Measurements from ENCODE around the gene RNFT2. TPM values are rescaled to one million over a fixed set of nuclear protein-coding genes. Genes with fewer than 3 reads are reported as not detected.
"Not testable (repeated sequence)": the region's sequence is repeated elsewhere in the genome, so short reads cannot be mapped to it uniquely, and the experiment has no call there.

The RNFT2 gene
- polyA plus RNA-seq, 1 donor (not counting 4 experiments of a cell fraction or from before 2014, with no cell fraction given), result 0.96 TPM

DNA sequence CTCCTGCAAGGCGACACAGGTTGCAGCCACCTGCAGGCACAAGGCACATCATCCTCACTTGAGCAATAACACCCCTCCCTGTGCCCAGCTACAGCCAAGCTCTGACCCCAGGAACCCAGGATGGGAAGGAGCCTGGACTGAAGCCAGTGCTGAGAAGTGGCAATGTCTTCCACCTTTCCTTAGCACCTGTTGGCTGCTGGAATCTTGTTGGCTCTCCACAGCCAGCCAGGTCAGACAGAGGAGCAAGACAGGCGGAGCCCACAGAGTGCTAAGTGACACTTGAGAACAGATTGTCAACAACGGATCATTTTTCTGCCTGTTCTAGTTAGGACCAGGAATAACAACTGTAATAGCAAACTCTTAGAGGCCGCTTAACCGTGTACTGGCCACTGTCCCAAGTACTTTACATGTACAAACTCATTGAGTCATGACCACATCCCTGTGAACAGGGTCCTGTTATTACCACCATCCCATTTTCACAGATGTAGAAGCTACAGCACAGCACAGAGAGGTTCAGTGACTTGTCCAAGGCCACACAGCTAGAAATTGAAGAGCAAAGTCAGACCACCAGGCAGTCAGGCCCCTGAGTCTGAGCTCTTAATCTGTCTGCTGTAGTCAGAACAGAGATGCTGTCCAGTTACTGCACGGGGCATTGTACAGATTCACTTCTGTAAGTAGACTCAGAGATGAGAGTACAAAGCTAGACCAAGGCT lies 45.6 kb downstream of the RNFT2 start:
- no peaks in the 10 kb centered on the region for H3K4me1 ChIP-seq (ENCODE audit: control insufficient read depth, extremely low read depth, insufficient read depth, low read length)
- H3K27me3 ChIP-seq (ENCODE audit: control insufficient read depth, extremely low read depth, insufficient read depth, low read length), result no peaks in the 10 kb centered on the region
- H3K9me1 ChIP-seq (ENCODE audit: control insufficient read depth, extremely low read depth, insufficient read depth, low read length), result no peaks in the 10 kb centered on the region
- no peak overlapping the region for H3K4me3 ChIP-seq (ENCODE audit: control insufficient read depth in 2 of 3, extremely low read depth in 1 of 3, insufficient read depth in 2 of 3, low read depth in 1 of 3, low read length in 3 of 3)
- DNase-seq (ENCODE audit: low read depth, low spot score), result no peak
- H3K36me3 ChIP-seq (ENCODE audit: control insufficient read depth in 2 of 2, extremely low read depth in 1 of 2, insufficient read depth in 2 of 2, low read length in 2 of 2), result no peaks in the 10 kb centered on the region
- no peaks in the 10 kb centered on the region for H3K79me2 ChIP-seq (ENCODE audit: control insufficient read depth, insufficient read depth, low read length)
- no peak overlapping the region for H2AFZ ChIP-seq (ENCODE audit: control insufficient read depth, low read length)
- dilution Hi-C loops (cut with MboI; ENCODE audit: extremely low pct_ligation_motif_present, low sequenced_read_pairs), result no loop called here
- FAIRE-seq, result no peak
- H3K4me2 ChIP-seq (ENCODE audit: control insufficient read depth, extremely low read depth, insufficient read depth, low read depth, low read length), result no peak overlapping the region
- no peak overlapping the region for H3K9ac ChIP-seq (ENCODE audit: control insufficient read depth, extremely low read depth, insufficient read depth, low read length)
- TF ChIP-seq CTCF (optimal IDR thresholded peaks at IDR 0.05 in 1 of 3, IDR thresholded peaks at IDR 0.05 in 1 of 3, conservative IDR thresholded peaks at IDR 0.05 in 1 of 3; ENCODE audit: extremely low read depth in 1 of 3, insufficient read depth in 2 of 3, low read length in 3 of 3), result no peak
- no peak for TF ChIP-seq EZH2 (IDR thresholded peaks at IDR 0.05; ENCODE audit: low read length)
- H4K20me1 ChIP-seq (ENCODE audit: control insufficient read depth, extremely low read depth, insufficient read depth, low read length), result no peaks in the 10 kb centered on the region
- no peaks in the 10 kb centered on the region for H3K9me3 ChIP-seq (ENCODE audit: control insufficient read depth, low read depth, low read length)
- no peak overlapping the region for H3K27ac ChIP-seq (ENCODE audit: control insufficient read depth, insufficient read depth, low read length)

DNA sequence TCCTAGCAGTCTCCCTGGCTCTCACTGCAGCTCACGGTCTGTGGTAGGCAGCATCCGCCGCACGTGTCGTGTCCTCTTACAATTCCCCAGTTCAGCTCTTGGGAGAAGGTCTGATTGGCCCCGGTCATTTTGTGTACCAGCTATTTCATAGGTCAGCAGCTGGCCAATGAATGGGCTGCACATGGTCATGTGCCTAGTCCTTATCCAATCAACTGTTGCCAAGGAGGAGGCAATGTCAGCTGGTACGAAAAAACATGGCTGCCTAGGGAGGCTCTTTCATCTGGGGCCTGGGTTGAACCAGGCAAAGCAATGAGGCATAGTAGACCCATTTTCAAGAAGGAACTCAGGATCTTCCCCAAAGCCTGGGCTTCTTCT lies 46.1 kb downstream of the RNFT2 start:
- no peaks in the 10 kb centered on the region for H3K27me3 ChIP-seq (ENCODE audit: control insufficient read depth, extremely low read depth, insufficient read depth, low read length)
- H3K4me1 ChIP-seq (ENCODE audit: control insufficient read depth, extremely low read depth, insufficient read depth, low read length), result no peaks in the 10 kb centered on the region
- no peaks in the 10 kb centered on the region for H4K20me1 ChIP-seq (ENCODE audit: control insufficient read depth, extremely low read depth, insufficient read depth, low read length)
- dilution Hi-C loops (cut with MboI; ENCODE audit: extremely low pct_ligation_motif_present, low sequenced_read_pairs), result no loop called here
- H3K4me2 ChIP-seq (ENCODE audit: control insufficient read depth, extremely low read depth, insufficient read depth, low read depth, low read length), result no peak overlapping the region
- H3K36me3 ChIP-seq (ENCODE audit: control insufficient read depth in 2 of 2, extremely low read depth in 1 of 2, insufficient read depth in 2 of 2, low read length in 2 of 2), result no peaks in the 10 kb centered on the region
- no peaks in the 10 kb centered on the region for H3K9me3 ChIP-seq (ENCODE audit: control insufficient read depth, low read depth, low read length)
- H3K9me1 ChIP-seq (ENCODE audit: control insufficient read depth, extremely low read depth, insufficient read depth, low read length), result no peaks in the 10 kb centered on the region
- H3K4me3 ChIP-seq (ENCODE audit: control insufficient read depth in 2 of 3, extremely low read depth in 1 of 3, insufficient read depth in 2 of 3, low read depth in 1 of 3, low read length in 3 of 3), result no peak overlapping the region
- no peak overlapping the region for H2AFZ ChIP-seq (ENCODE audit: control insufficient read depth, low read length)
- H3K79me2 ChIP-seq (ENCODE audit: control insufficient read depth, insufficient read depth, low read length), result no peaks in the 10 kb centered on the region
- no peak for FAIRE-seq
- TF ChIP-seq EZH2 (IDR thresholded peaks at IDR 0.05; ENCODE audit: low read length), result no peak
- no peak for TF ChIP-seq CTCF (optimal IDR thresholded peaks at IDR 0.05 in 1 of 3, IDR thresholded peaks at IDR 0.05 in 1 of 3, conservative IDR thresholded peaks at IDR 0.05 in 1 of 3; ENCODE audit: extremely low read depth in 1 of 3, insufficient read depth in 2 of 3, low read length in 3 of 3)
- H3K27ac ChIP-seq (ENCODE audit: control insufficient read depth, insufficient read depth, low read length), result no peak overlapping the region
- no peak overlapping the region for H3K9ac ChIP-seq (ENCODE audit: control insufficient read depth, extremely low read depth, insufficient read depth, low read length)
- DNase-seq (ENCODE audit: low read depth, low spot score), result no peak

- H3K9ac ChIP-seq (ENCODE audit: control insufficient read depth, extremely low read depth, insufficient read depth, low read length); H3K9me1 ChIP-seq (ENCODE audit: control insufficient read depth, extremely low read depth, insufficient read depth, low read length); H3K27ac ChIP-seq (ENCODE audit: control insufficient read depth, insufficient read depth, low read length); H2AFZ ChIP-seq (ENCODE audit: control insufficient read depth, low read length); FAIRE-seq; H3K4me1 ChIP-seq (ENCODE audit: control insufficient read depth, extremely low read depth, insufficient read depth, low read length); DNase-seq (ENCODE audit: low read depth, low spot score); H3K4me3 ChIP-seq (ENCODE audit: control insufficient read depth in 2 of 3, extremely low read depth in 1 of 3, insufficient read depth in 2 of 3, low read depth in 1 of 3, low read length in 3 of 3); H3K36me3 ChIP-seq (ENCODE audit: control insufficient read depth in 2 of 2, extremely low read depth in 1 of 2, insufficient read depth in 2 of 2, low read length in 2 of 2); H3K79me2 ChIP-seq (ENCODE audit: control insufficient read depth, insufficient read depth, low read length); H3K9me3 ChIP-seq (ENCODE audit: control insufficient read depth, low read depth, low read length); H3K27me3 ChIP-seq (ENCODE audit: control insufficient read depth, extremely low read depth, insufficient read depth, low read length); H3K4me2 ChIP-seq (ENCODE audit: control insufficient read depth, extremely low read depth, insufficient read depth, low read depth, low read length); dilution Hi-C loops (cut with MboI; ENCODE audit: extremely low pct_ligation_motif_present, low sequenced_read_pairs); H4K20me1 ChIP-seq (ENCODE audit: control insufficient read depth, extremely low read depth, insufficient read depth, low read length): not testable (repeated sequence)
These were observed 51.4 kb downstream of the RNFT2 start for GRCh38 chr12:116789562-116789961.

Data from keratinocyte (primary cell).